NCI-H2196 (cell line): ENCODE measurements around the gene SLC25A26.

Experiments used
- DNase-seq: peaks from one replicate; lab custom pipeline; 2025; ENCODE audit not compliant: unreplicated experiment; lab: John Stamatoyannopoulos, UW

The SLC25A26 gene

GRCh38 chr3:66317750-66318376 is 97.1 kb downstream of the SLC25A26 start:
- DNase-seq = no peak

GRCh38 chr3:66320390-66320789 is 99.6 kb downstream of the SLC25A26 start:
- no peak for DNase-seq

GRCh38 chr3:66322436-66322835 is 101.6 kb downstream of the SLC25A26 start:
- DNase-seq = no peak

- DNase-seq = no peak
Measured at GRCh38 chr3:66326340-66326739, 105.5 kb downstream of the SLC25A26 start.

- no peak for DNase-seq
Measured at GRCh38 chr3:66335671-66336070, 114.9 kb downstream of the SLC25A26 start.

GRCh38 chr3:66336333-66336766 is 115.5 kb downstream of the SLC25A26 start:
- no peak for DNase-seq

- DNase-seq = no peak
Measured at GRCh38 chr3:66338927-66339326, 118.1 kb downstream of the SLC25A26 start.

- DNase-seq = no peak
Measured at GRCh38 chr3:66342717-66343356, 122.0 kb downstream of the SLC25A26 start.

- DNase-seq = no peak
Measured at GRCh38 chr3:66344391-66344811, 123.6 kb downstream of the SLC25A26 start.

- no peak for DNase-seq
Measured at GRCh38 chr3:66344848-66345578, 124.2 kb downstream of the SLC25A26 start.

- no peak for DNase-seq
Measured at GRCh38 chr3:66348704-66349103, 127.9 kb downstream of the SLC25A26 start.

- no peak for DNase-seq
Measured at GRCh38 chr3:66350601-66351000, 129.8 kb downstream of the SLC25A26 start.

GRCh38 chr3:66353039-66353438 is 132.2 kb downstream of the SLC25A26 start:
- DNase-seq = no peak

- DNase-seq = no peak
Measured at GRCh38 chr3:66353530-66353929, 132.7 kb downstream of the SLC25A26 start.

GRCh38 chr3:66354001-66354400 is 133.2 kb downstream of the SLC25A26 start:
- DNase-seq = no peak

GRCh38 chr3:66355394-66355793 is 134.6 kb downstream of the SLC25A26 start:
- no peak for DNase-seq

GRCh38 chr3:66355997-66356396 is 135.2 kb downstream of the SLC25A26 start:
- no peak for DNase-seq

GRCh38 chr3:66361356-66361755 is 140.6 kb downstream of the SLC25A26 start:
- no peak for DNase-seq

- no peak for DNase-seq
Measured at GRCh38 chr3:66362541-66362941, 141.7 kb downstream of the SLC25A26 start.

GRCh38 chr3:66363148-66363547 is 142.3 kb downstream of the SLC25A26 start:
- DNase-seq = no peak

GRCh38 chr3:66365080-66365479 is 144.3 kb downstream of the SLC25A26 start:
- no peak for DNase-seq

GRCh38 chr3:66366747-66367146 is 145.9 kb downstream of the SLC25A26 start:
- DNase-seq = no peak
